GM18858 (cell line): ENCODE results near the gene MYBPC2.
"Not testable (repeated sequence)": the region's sequence is repeated elsewhere in the genome, so short reads cannot be mapped to it uniquely, and the experiment has no call there.

Source experiments
- ATAC-seq: cut with Tn5 transposase; IDR thresholded peaks from one replicate; pipeline ENCODE4 v1.9.1; 2021; ENCODE audit not compliant: unreplicated experiment

The MYBPC2 gene

GRCh38 chr19:50427318-50427925 is 5.3 kb upstream of the MYBPC2 start:
- no peak for ATAC-seq

- no peak for ATAC-seq
Observed at GRCh38 chr19:50427997-50428425, 4.7 kb upstream of the MYBPC2 start.

- ATAC-seq: no peak
Observed at GRCh38 chr19:50428772-50429463, 3.8 kb upstream of the MYBPC2 start.

GRCh38 chr19:50430888-50431342 is 1.8 kb upstream of the MYBPC2 start:
- ATAC-seq: no peak

- peak; percentile 69 for ATAC-seq
Observed at GRCh38 chr19:50431343-50432220, 1.1 kb upstream of the MYBPC2 start.

GRCh38 chr19:50433201-50434180 is 799 bp downstream of the MYBPC2 start:
- ATAC-seq: no peak

GRCh38 chr19:50434525-50434924 is 1.8 kb downstream of the MYBPC2 start:
- ATAC-seq: no peak

- no peak for ATAC-seq
Observed at GRCh38 chr19:50435221-50435620, 2.5 kb downstream of the MYBPC2 start.

- no peak for ATAC-seq
Observed at GRCh38 chr19:50435627-50436026, 2.9 kb downstream of the MYBPC2 start.

GRCh38 chr19:50437862-50438449 is 5.3 kb downstream of the MYBPC2 start:
- no peak for ATAC-seq

GRCh38 chr19:50439130-50439529 is 6.4 kb downstream of the MYBPC2 start:
- ATAC-seq: not testable (repeated sequence)

- no peak for ATAC-seq
Observed at GRCh38 chr19:50444059-50444458, 11.4 kb downstream of the MYBPC2 start.

- no peak for ATAC-seq
Observed at GRCh38 chr19:50447053-50447452, 14.4 kb downstream of the MYBPC2 start.

GRCh38 chr19:50447750-50448149 is 15.1 kb downstream of the MYBPC2 start:
- ATAC-seq: no peak

GRCh38 chr19:50449236-50449899 is 16.7 kb downstream of the MYBPC2 start:
- ATAC-seq: no peak

GRCh38 chr19:50450369-50451222 is 17.9 kb downstream of the MYBPC2 start:
- ATAC-seq: no peak

- no peak for ATAC-seq
Observed at GRCh38 chr19:50451223-50451534, 18.5 kb downstream of the MYBPC2 start.

- ATAC-seq: no peak
Observed at GRCh38 chr19:50453243-50453642, 20.6 kb downstream of the MYBPC2 start.

GRCh38 chr19:50455992-50456391 is 23.3 kb downstream of the MYBPC2 start:
- ATAC-seq: no peak
